Measurements from ENCODE around the gene NDUFS5.
"Not testable (repeated sequence)": the region's sequence is repeated elsewhere in the genome, so short reads cannot be mapped to it uniquely, and the experiment has no call there.

The NDUFS5 gene

GRCh38 chr1:39068227-39068626 is 42.1 kb downstream of the NDUFS5 start (continued):
- peak; percentile 51; the same call in 1 of the 2 replicates for TF ChIP-seq ZNF223 (tag by site-specific recombination; IDR thresholded peaks at IDR 0.05)
- 0 out of 2 replicates have a peak, but pooled peaks have one; percentile 58 for TF ChIP-seq ZNF791 (tag by site-specific recombination; IDR thresholded peaks at IDR 0.05)
- peak; percentile 60; the same call in 1 of the 2 replicates for TF ChIP-seq ZNF560 (tag by site-specific recombination; IDR thresholded peaks at IDR 0.05; ENCODE audit: borderline replicate concordance)
- 0 out of 2 replicates have a peak, but pooled peaks have one; percentile 40 for TF ChIP-seq MYNN (tag by site-specific recombination; IDR thresholded peaks at IDR 0.05; ENCODE audit: borderline replicate concordance)
- peak; percentile 66; the same call in 1 of the 2 replicates for TF ChIP-seq ZNF121 (tag by site-specific recombination; IDR thresholded peaks at IDR 0.05)
- TF ChIP-seq ZNF433 (tag by site-specific recombination; IDR thresholded peaks at IDR 0.05; ENCODE audit: low read depth): peak; percentile 56; the same call in 1 of the 2 replicates
- TF ChIP-seq ZBTB8A (tag by site-specific recombination; IDR thresholded peaks at IDR 0.05): peak; percentile 80
- TF ChIP-seq ZNF510 (tag by site-specific recombination; IDR thresholded peaks at IDR 0.05; ENCODE audit: insufficient replicate concordance): peak; percentile 80
- TF ChIP-seq ZNF140 (tag by site-specific recombination; IDR thresholded peaks at IDR 0.05): peak; percentile 87
- TF ChIP-seq, protein P1, sequence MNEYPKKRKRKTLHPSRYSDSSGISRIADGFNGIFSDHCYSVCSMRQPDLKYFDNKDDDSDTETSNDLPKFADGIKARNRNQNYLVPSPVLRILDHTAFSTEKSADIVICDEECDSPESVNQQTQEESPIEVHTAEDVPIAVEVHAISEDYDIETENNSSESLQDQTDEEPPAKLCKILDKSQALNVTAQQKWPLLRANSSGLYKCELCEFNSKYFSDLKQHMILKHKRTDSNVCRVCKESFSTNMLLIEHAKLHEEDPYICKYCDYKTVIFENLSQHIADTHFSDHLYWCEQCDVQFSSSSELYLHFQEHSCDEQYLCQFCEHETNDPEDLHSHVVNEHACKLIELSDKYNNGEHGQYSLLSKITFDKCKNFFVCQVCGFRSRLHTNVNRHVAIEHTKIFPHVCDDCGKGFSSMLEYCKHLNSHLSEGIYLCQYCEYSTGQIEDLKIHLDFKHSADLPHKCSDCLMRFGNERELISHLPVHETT (tag by site-specific recombination; IDR thresholded peaks at IDR 0.05): peak; percentile 51; the same call in 1 of the 2 replicates
- peak; percentile 73; the same call in 1 of the 2 replicates for TF ChIP-seq ZNF404 (tag by site-specific recombination; IDR thresholded peaks at IDR 0.05)
- TF ChIP-seq, protein P2, sequence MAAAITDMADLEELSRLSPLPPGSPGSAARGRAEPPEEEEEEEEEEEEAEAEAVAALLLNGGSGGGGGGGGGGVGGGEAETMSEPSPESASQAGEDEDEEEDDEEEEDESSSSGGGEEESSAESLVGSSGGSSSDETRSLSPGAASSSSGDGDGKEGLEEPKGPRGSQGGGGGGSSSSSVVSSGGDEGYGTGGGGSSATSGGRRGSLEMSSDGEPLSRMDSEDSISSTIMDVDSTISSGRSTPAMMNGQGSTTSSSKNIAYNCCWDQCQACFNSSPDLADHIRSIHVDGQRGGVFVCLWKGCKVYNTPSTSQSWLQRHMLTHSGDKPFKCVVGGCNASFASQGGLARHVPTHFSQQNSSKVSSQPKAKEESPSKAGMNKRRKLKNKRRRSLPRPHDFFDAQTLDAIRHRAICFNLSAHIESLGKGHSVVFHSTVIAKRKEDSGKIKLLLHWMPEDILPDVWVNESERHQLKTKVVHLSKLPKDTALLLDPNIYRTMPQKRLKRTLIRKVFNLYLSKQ (tag by site-specific recombination; IDR thresholded peaks at IDR 0.05; ENCODE audit: borderline replicate concordance): peak; percentile 45; the same call in 1 of the 2 replicates
- peak; percentile 82 for TF ChIP-seq ZNF623 (tag by site-specific recombination; IDR thresholded peaks at IDR 0.05)
- TF ChIP-seq REST (tag by site-specific recombination; IDR thresholded peaks at IDR 0.05): peak; percentile 78; the same call in 1 of the 2 replicates
- peak; percentile 63; the same call in 1 of the 2 replicates for TF ChIP-seq RBAK (tag by site-specific recombination; IDR thresholded peaks at IDR 0.05)
- TF ChIP-seq GLI2 (tag by site-specific recombination; IDR thresholded peaks at IDR 0.05; ENCODE audit: borderline replicate concordance, low read depth): peak; percentile 45; the same call in 1 of the 2 replicates
- TF ChIP-seq ZNF394 (tag by site-specific recombination; IDR thresholded peaks at IDR 0.05; ENCODE audit: borderline replicate concordance): peak; percentile 95
- peak; percentile 90 for TF ChIP-seq ZNF555 (tag by site-specific recombination; conservative IDR thresholded peaks at IDR 0.05)
- TF ChIP-seq ZXDB (tag by site-specific recombination; IDR thresholded peaks at IDR 0.05): peak; percentile 58; the same call in 1 of the 2 replicates

DNA sequence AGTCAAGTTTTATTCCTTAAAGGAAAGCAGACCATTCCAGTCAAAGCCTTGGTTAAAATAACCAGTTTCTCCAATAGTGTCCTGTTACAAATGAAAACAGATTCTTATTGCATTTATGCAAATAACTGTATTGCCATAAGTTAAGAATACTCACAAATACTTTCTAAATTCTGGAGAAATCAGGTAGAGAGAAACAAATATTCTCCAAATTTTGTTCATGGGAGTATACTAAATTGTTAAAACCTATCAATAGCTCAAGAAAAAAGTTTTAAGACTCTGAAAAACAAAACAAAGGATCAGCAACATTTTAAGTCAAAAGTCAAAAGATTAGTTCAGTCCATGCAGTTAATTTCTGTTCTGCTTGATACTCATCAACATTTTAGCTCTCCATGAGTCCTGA is 45.4 kb downstream of the NDUFS5 start:
- peak; percentile 92 for TF ChIP-seq SETDB1 (IDR thresholded peaks at IDR 0.05; ENCODE audit: insufficient read length, low read length)
- POLR2A ChIA-PET: interaction anchor here (0.6 kb wide), 1 partner anchor 488 kb away, joined by 3 read pairs; no protein-coding TSS in a partner anchor
- H3K27ac ChIP-seq (ENCODE audit: extremely low read depth, low read depth, low read length); H3K36me3 ChIP-seq (ENCODE audit: control insufficient read depth in 2 of 2, insufficient read depth in 1 of 2, low read length in 2 of 2); H3K4me3 ChIP-seq (ENCODE audit: low read depth, low read length); CTCF ChIA-PET; H3K9me3 ChIP-seq (ENCODE audit: control insufficient read depth, insufficient read depth, low read depth, low read length); H3K4me1 ChIP-seq (ENCODE audit: control insufficient read depth, insufficient read depth, low read length): not testable (repeated sequence)
